Type B pancreatic cell (in vitro differentiated cells): ENCODE results near the gene IMPG2. TPM values are rescaled to one million over a fixed set of nuclear protein-coding genes. Genes with fewer than 3 reads are reported as not detected.

Experiments used
- DNase-seq: peaks from one replicate; pipeline ENCODE4 v3.0.0; 2021; ENCODE audit warnings: mixed read lengths; ENCODE audit not compliant: unreplicated experiment; ENCODE audit errors: extremely low spot score
- H3K27ac Mint-ChIP-seq: 2 replicates; pipeline ENCODE4 v1.8.0; 2021; ENCODE audit warnings: mild to moderate bottlenecking, mixed read lengths
- H3K27me3 Mint-ChIP-seq: 2 replicates; pipeline ENCODE4 v1.8.0; 2021; ENCODE audit warnings: mixed read lengths
- H3K36me3 Mint-ChIP-seq: 2 replicates; pipeline ENCODE4 v1.8.0; 2021; ENCODE audit warnings: mixed read lengths
- H3K4me1 Mint-ChIP-seq: one replicate; pipeline ENCODE4 v1.8.0; 2021; ENCODE audit warnings: mixed read lengths; ENCODE audit not compliant: unreplicated experiment
- H3K4me3 Mint-ChIP-seq: 2 replicates; pipeline ENCODE4 v1.8.0; 2021; ENCODE audit warnings: mild to moderate bottlenecking, mixed read lengths
- H3K9me3 Mint-ChIP-seq: 2 replicates; pipeline ENCODE4 v1.8.0; 2021; ENCODE audit warnings: mixed read lengths
- CTCF ChIP-seq: fragments of 200-600 bp; sonication (generic); conservative IDR thresholded peaks from 2 replicates; pipeline ENCODE4 v1.5.0; 2021; ENCODE audit warnings: antibody characterized with exemption, mild to moderate bottlenecking
- total RNA-seq: library from RNA; stranded (reverse); gene quantifications from 2 replicates; pipeline ENCODE4 v1.2.1, GENCODE V29; 2021; ENCODE audit warnings: low replicate concordance

The IMPG2 gene
- total RNA-seq, 1 donor from 2014 or later, result 0.53 TPM

- H3K27ac Mint-ChIP-seq, result no peak overlapping the region
- peaks cover 2% of the 10 kb centered on the region for H3K4me1 Mint-ChIP-seq
- H3K36me3 Mint-ChIP-seq, result peaks cover 6% of the 10 kb centered on the region
- no peak for TF ChIP-seq CTCF
- H3K4me3 Mint-ChIP-seq, result no peak overlapping the region
- DNase-seq, result no peak
- no peaks in the 10 kb centered on the region for H3K27me3 Mint-ChIP-seq
- H3K9me3 Mint-ChIP-seq, result peaks cover 3% of the 10 kb centered on the region
These were observed 76.8 kb downstream of the IMPG2 start for GRCh38 chr3:101243285-101244211.

- DNase-seq, result no peak
- TF ChIP-seq CTCF, result no peak
- Mint-ChIP-seq H3K36me3 (peaks cover 6% of the 10 kb centered on the region), H3K4me1 (no peaks in the 10 kb centered on the region), H3K4me3 (no peak overlapping the region), H3K9me3 (no peaks in the 10 kb centered on the region), H3K27ac (no peak overlapping the region), H3K27me3 (no peaks in the 10 kb centered on the region)
These were observed 79.5 kb downstream of the IMPG2 start for GRCh38 chr3:101240719-101241399.

GRCh38 chr3:101235048-101235447, 85.3 kb downstream of the IMPG2 start:
- Mint-ChIP-seq H3K4me3 (no peak overlapping the region), H3K9me3 (no peaks in the 10 kb centered on the region), H3K27ac (no peak overlapping the region), H3K4me1 (no peaks in the 10 kb centered on the region), H3K36me3 (no peaks in the 10 kb centered on the region), H3K27me3 (no peaks in the 10 kb centered on the region)
- TF ChIP-seq CTCF, result no peak
- no peak for DNase-seq

- peaks cover 4% of the 10 kb centered on the region for H3K4me1 Mint-ChIP-seq
- H3K27me3 Mint-ChIP-seq, result no peaks in the 10 kb centered on the region
- H3K9me3 Mint-ChIP-seq, result no peaks in the 10 kb centered on the region
- no peak for TF ChIP-seq CTCF
- no peak for DNase-seq
- H3K36me3 Mint-ChIP-seq, result no peaks in the 10 kb centered on the region
- no peak overlapping the region for H3K4me3 Mint-ChIP-seq
- no peak overlapping the region for H3K27ac Mint-ChIP-seq
These were observed 89.8 kb downstream of the IMPG2 start for GRCh38 chr3:101230618-101231017.

GRCh38 chr3:101229681-101230080, 90.7 kb downstream of the IMPG2 start:
- Mint-ChIP-seq H3K36me3 (no peaks in the 10 kb centered on the region), H3K4me1 (peaks cover 4% of the 10 kb centered on the region), H3K4me3 (no peak overlapping the region), H3K27me3 (no peaks in the 10 kb centered on the region), H3K27ac (no peak overlapping the region), H3K9me3 (no peaks in the 10 kb centered on the region)
- no peak for TF ChIP-seq CTCF
- no peak for DNase-seq
